ENCODE measurements around the gene GGCX.

The GGCX gene

GRCh38 chr2:85578243-85579180, 17.2 kb upstream of the GGCX start:
- H3K4me1 ChIP-seq (ENCODE audit: control insufficient read depth, low read length) = peaks cover 28% of the 10 kb centered on the region
- H4K20me1 ChIP-seq (ENCODE audit: control insufficient read depth, insufficient read depth, low read depth, low read length) = no peaks in the 10 kb centered on the region
- peaks cover 31% of the 10 kb centered on the region for H3K79me2 ChIP-seq (ENCODE audit: control insufficient read depth, low read length)
- no peaks in the 10 kb centered on the region for H3F3A ChIP-seq (ENCODE audit: control insufficient read depth, insufficient read depth)
- H3K9me3 ChIP-seq (ENCODE audit: control insufficient read depth, insufficient read depth, low read length) = no peaks in the 10 kb centered on the region
- no peak for TF ChIP-seq CTCF (IDR thresholded peaks at IDR 0.05; ENCODE audit: low read depth, low read length, poor library complexity, severe bottlenecking)
- TF ChIP-seq EZH2phosphoT487 (IDR thresholded peaks at IDR 0.05; ENCODE audit: borderline replicate concordance, low read length) = no peak
- H3K4me2 ChIP-seq (ENCODE audit: low read length) = peak overlapping the region; percentile 99
- peak overlapping the region; percentile 62 for H3K27ac ChIP-seq (ENCODE audit: low read depth, low read length)
- no peaks in the 10 kb centered on the region for H3K9me2 ChIP-seq (replicated peaks; ENCODE audit: control insufficient read depth, low read length)
- H3K4me3 ChIP-seq (ENCODE audit: low read length) = peak overlapping the region; percentile 99
- H3K27me3 ChIP-seq (ENCODE audit: control insufficient read depth, low read length) = no peaks in the 10 kb centered on the region
- H3K36me3 ChIP-seq (ENCODE audit: control insufficient read depth, low read length) = peaks cover 44% of the 10 kb centered on the region

- Histone ChIP-seq H3K27ac (ENCODE audit: low read depth, low read length) (peak within 1 kb of the TSS; percentile 62), H3K4me2 (ENCODE audit: low read length) (peak within 1 kb of the TSS; percentile 99), H4K20me1 (ENCODE audit: control insufficient read depth, insufficient read depth, low read depth, low read length) (no peaks in the 10 kb centered on the region), H3K36me3 (ENCODE audit: control insufficient read depth, low read length) (peaks cover 40% of the 10 kb centered on the region), H3K9me3 (ENCODE audit: control insufficient read depth, insufficient read depth, low read length) (no peaks in the 10 kb centered on the region), H3K4me1 (ENCODE audit: control insufficient read depth, low read length) (peaks cover 28% of the 10 kb centered on the region), H3K4me3 (ENCODE audit: low read length) (peak within 1 kb of the TSS; percentile 99), H3K9me2 (replicated peaks; ENCODE audit: control insufficient read depth, low read length) (no peaks in the 10 kb centered on the region), H3K27me3 (ENCODE audit: control insufficient read depth, low read length) (peaks cover 1% of the 10 kb centered on the region; the same call in 1 of the 2 replicates), H3F3A (ENCODE audit: control insufficient read depth, insufficient read depth) (no peaks in the 10 kb centered on the region), H3K79me2 (ENCODE audit: control insufficient read depth, low read length) (peaks cover 31% of the 10 kb centered on the region)
- no peak for TF ChIP-seq EZH2phosphoT487 (IDR thresholded peaks at IDR 0.05; ENCODE audit: borderline replicate concordance, low read length)
- TF ChIP-seq CTCF (IDR thresholded peaks at IDR 0.05; ENCODE audit: low read depth, low read length, poor library complexity, severe bottlenecking) = no peak
Observed at GRCh38 chr2:85577386-85578242, 16.3 kb upstream of the GGCX start, which contains the start of gene VAMP8. VAMP8 (plus strand) TSS chr2:85577586; CDS start chr2:85577647, 61 bp downstream.

- Histone ChIP-seq H3K36me3 (ENCODE audit: control insufficient read depth, low read length) (peaks cover 34% of the 10 kb centered on the region), H3K27ac (ENCODE audit: low read depth, low read length) (no peak overlapping the region), H3K4me3 (ENCODE audit: low read length) (peak overlapping the region; percentile 99), H3F3A (ENCODE audit: control insufficient read depth, insufficient read depth) (no peaks in the 10 kb centered on the region), H3K9me3 (ENCODE audit: control insufficient read depth, insufficient read depth, low read length) (no peaks in the 10 kb centered on the region), H3K79me2 (ENCODE audit: control insufficient read depth, low read length) (peaks cover 31% of the 10 kb centered on the region), H3K4me2 (ENCODE audit: low read length) (peak overlapping the region; percentile 99), H3K27me3 (ENCODE audit: control insufficient read depth, low read length) (peaks cover 5% of the 10 kb centered on the region; the same call in 1 of the 2 replicates), H4K20me1 (ENCODE audit: control insufficient read depth, insufficient read depth, low read depth, low read length) (no peaks in the 10 kb centered on the region), H3K4me1 (ENCODE audit: control insufficient read depth, low read length) (peaks cover 28% of the 10 kb centered on the region), H3K9me2 (replicated peaks; ENCODE audit: control insufficient read depth, low read length) (no peaks in the 10 kb centered on the region)
- TF ChIP-seq EZH2phosphoT487 (IDR thresholded peaks at IDR 0.05; ENCODE audit: borderline replicate concordance, low read length) (no peak), CTCF (IDR thresholded peaks at IDR 0.05; ENCODE audit: low read depth, low read length, poor library complexity, severe bottlenecking) (no peak)
Observed at GRCh38 chr2:85577063-85577385, 15.7 kb upstream of the GGCX start.

Data from DOHH2 (cell line).